ENCODE results near the gene KCNMA1. TPM values are rescaled to one million over a fixed set of nuclear protein-coding genes. Genes with fewer than 3 reads are reported as not detected.

The KCNMA1 gene
- polyA plus RNA-seq, 1 of the 3 experiments (the other 2 are of a cell fraction): 107 TPM

DNA sequence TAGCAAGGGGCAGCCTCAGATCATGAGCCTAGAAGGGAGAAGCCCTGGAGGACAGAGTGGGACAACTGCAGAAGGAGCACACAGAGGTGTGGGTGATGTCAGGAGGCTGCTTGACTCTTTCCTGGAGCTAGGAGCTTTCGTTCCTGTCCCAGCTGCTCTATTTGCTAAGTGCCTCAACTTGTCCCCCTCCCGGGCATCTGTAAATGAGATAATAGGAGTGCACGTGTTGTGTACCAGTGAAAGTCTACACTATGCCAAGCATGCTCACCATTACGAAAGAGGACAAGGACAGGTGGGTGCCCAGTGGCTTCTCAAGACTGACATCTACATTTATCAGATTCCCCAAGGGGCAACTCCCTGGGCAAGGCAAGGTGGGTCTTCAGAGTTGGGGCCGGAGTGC, 162.7 kb downstream of the KCNMA1 start:
- H3K9me3 ChIP-seq: no peaks in the 10 kb centered on the region
- 100% methylated on average over 5 of the region's 5 CpGs for WGBS (ENCODE audit: low lambda C conversion rate)
- H3K27me3 ChIP-seq (ENCODE audit: insufficient read depth): no peaks in the 10 kb centered on the region
- H4K20me1 ChIP-seq (ENCODE audit: insufficient read depth): no peaks in the 10 kb centered on the region
- H3K9me2 ChIP-seq: no peaks in the 10 kb centered on the region
- ChIA-PET CTCF (no interaction called here), POLR2A (no interaction called here)
- H3K9ac ChIP-seq: no peak overlapping the region
- peaks cover 11 to 16% of the 10 kb centered on the region in 2 experiments; a peak in 3 of 4 replicates for H3K4me1 ChIP-seq (ENCODE audit: control insufficient read depth in 1 of 2, insufficient read depth in 2 of 2, low read depth in 1 of 2, low read length in 1 of 2)
- no peak overlapping the region for H3K4me2 ChIP-seq
- peaks cover 0 to 3% of the 10 kb centered on the region in 2 experiments for H3K36me3 ChIP-seq (replicated peaks in 1 of 2; ENCODE audit: control insufficient read depth in 1 of 2, insufficient read depth in 2 of 2, low read length in 1 of 2)
- H3F3A ChIP-seq (replicated peaks; ENCODE audit: insufficient read depth): peaks cover 10% of the 10 kb centered on the region
- TF ChIP-seq EZH2phosphoT487 (IDR thresholded peaks at IDR 0.05; ENCODE audit: borderline replicate concordance, low read depth) (no peak), JUND (IDR thresholded peaks at IDR 0.05) (no peak), CHD2 (IDR thresholded peaks at IDR 0.05; ENCODE audit: low read length, partially characterized antibody) (no peak), POLR2AphosphoS5 (IDR thresholded peaks at IDR 0.05; ENCODE audit: low read depth, low read length) (no peak), RAD21 (IDR thresholded peaks at IDR 0.05; ENCODE audit: low read length) (no peak), FOXM1 (IDR thresholded peaks at IDR 0.05; ENCODE audit: low read depth) (no peak)
- TF ChIP-seq, protein P1, sequence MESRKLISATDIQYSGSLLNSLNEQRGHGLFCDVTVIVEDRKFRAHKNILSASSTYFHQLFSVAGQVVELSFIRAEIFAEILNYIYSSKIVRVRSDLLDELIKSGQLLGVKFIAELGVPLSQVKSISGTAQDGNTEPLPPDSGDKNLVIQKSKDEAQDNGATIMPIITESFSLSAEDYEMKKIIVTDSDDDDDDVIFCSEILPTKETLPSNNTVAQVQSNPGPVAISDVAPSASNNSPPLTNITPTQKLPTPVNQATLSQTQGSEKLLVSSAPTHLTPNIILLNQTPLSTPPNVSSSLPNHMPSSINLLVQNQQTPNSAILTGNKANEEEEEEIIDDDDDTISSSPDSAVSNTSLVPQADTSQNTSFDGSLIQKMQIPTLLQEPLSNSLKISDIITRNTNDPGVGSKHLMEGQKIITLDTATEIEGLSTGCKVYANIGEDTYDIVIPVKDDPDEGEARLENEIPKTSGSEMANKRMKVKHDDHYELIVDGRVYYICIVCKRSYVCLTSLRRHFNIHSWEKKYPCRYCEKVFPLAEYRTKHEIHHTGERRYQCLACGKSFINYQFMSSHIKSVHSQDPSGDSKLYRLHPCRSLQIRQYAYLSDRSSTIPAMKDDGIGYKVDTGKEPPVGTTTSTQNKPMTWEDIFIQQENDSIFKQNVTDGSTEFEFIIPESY (IDR thresholded peaks at IDR 0.05; ENCODE audit: borderline replicate concordance, low read depth): no peak
- no peaks in the 10 kb centered on the region for H3K79me2 ChIP-seq (ENCODE audit: insufficient read depth)
- no peak overlapping the region for H2AFZ ChIP-seq (ENCODE audit: low read depth)
- H3K4me3 ChIP-seq (ENCODE audit: low read depth in 2 of 2, low read length in 1 of 2): no peak overlapping the region
- no peak for DNase-seq
- H3K27ac ChIP-seq (ENCODE audit: low read depth in 2 of 2, low read length in 1 of 2): no peak overlapping the region

DNA sequence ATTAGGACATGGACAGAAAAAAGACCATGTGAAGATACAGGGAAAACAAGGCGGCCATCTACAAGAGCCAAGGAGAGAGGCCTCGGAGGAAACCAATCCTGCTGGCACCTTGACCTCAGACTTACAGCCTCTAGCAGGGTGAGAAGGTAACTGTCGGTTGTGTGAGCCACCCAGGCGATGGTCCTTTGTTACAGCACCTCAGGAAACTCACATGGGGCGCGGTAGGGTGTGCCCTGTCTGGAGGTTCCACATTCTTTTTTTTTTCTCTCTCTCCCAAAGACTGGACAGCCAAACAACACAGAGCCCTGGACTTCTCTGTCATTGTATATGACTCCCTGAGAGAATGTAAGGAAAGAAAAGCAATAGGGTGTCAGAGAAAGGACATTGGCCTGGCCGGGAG, 163.2 kb downstream of the KCNMA1 start:
- Histone ChIP-seq H3K27me3 (ENCODE audit: insufficient read depth) (no peaks in the 10 kb centered on the region), H3K27ac (ENCODE audit: low read depth in 2 of 2, low read length in 1 of 2) (no peak overlapping the region), H3K4me1 (ENCODE audit: control insufficient read depth in 1 of 2, insufficient read depth in 2 of 2, low read depth in 1 of 2, low read length in 1 of 2) (peaks cover 10 to 11% of the 10 kb centered on the region in 2 experiments; a peak in 3 of 4 replicates), H3K4me3 (ENCODE audit: low read depth in 2 of 2, low read length in 1 of 2) (no peak overlapping the region), H3K4me2 (no peak overlapping the region), H3K79me2 (ENCODE audit: insufficient read depth) (no peaks in the 10 kb centered on the region), H3K9ac (no peak overlapping the region), H3F3A (replicated peaks; ENCODE audit: insufficient read depth) (peaks cover 7% of the 10 kb centered on the region), H3K9me3 (no peaks in the 10 kb centered on the region), H4K20me1 (ENCODE audit: insufficient read depth) (no peaks in the 10 kb centered on the region), H3K36me3 (replicated peaks in 1 of 2; ENCODE audit: control insufficient read depth in 1 of 2, insufficient read depth in 2 of 2, low read length in 1 of 2) (peaks cover 0 to 3% of the 10 kb centered on the region in 2 experiments), H3K9me2 (no peaks in the 10 kb centered on the region), H2AFZ (ENCODE audit: low read depth) (no peak overlapping the region)
- 95% methylated on average over 5 of the region's 7 CpGs for WGBS (ENCODE audit: low lambda C conversion rate)
- TF ChIP-seq, protein P2, sequence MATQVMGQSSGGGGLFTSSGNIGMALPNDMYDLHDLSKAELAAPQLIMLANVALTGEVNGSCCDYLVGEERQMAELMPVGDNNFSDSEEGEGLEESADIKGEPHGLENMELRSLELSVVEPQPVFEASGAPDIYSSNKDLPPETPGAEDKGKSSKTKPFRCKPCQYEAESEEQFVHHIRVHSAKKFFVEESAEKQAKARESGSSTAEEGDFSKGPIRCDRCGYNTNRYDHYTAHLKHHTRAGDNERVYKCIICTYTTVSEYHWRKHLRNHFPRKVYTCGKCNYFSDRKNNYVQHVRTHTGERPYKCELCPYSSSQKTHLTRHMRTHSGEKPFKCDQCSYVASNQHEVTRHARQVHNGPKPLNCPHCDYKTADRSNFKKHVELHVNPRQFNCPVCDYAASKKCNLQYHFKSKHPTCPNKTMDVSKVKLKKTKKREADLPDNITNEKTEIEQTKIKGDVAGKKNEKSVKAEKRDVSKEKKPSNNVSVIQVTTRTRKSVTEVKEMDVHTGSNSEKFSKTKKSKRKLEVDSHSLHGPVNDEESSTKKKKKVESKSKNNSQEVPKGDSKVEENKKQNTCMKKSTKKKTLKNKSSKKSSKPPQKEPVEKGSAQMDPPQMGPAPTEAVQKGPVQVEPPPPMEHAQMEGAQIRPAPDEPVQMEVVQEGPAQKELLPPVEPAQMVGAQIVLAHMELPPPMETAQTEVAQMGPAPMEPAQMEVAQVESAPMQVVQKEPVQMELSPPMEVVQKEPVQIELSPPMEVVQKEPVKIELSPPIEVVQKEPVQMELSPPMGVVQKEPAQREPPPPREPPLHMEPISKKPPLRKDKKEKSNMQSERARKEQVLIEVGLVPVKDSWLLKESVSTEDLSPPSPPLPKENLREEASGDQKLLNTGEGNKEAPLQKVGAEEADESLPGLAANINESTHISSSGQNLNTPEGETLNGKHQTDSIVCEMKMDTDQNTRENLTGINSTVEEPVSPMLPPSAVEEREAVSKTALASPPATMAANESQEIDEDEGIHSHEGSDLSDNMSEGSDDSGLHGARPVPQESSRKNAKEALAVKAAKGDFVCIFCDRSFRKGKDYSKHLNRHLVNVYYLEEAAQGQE (IDR thresholded peaks at IDR 0.05; ENCODE audit: low read depth, low read length): no peak
- no peak for TF ChIP-seq FOSL2 (IDR thresholded peaks at IDR 0.05; ENCODE audit: borderline replicate concordance, low read depth)
- TF ChIP-seq FOXM1 (IDR thresholded peaks at IDR 0.05; ENCODE audit: low read depth): no peak
- TF ChIP-seq POLR2AphosphoS5 (IDR thresholded peaks at IDR 0.05; ENCODE audit: low read depth, low read length): no peak
- TF ChIP-seq, protein P3, sequence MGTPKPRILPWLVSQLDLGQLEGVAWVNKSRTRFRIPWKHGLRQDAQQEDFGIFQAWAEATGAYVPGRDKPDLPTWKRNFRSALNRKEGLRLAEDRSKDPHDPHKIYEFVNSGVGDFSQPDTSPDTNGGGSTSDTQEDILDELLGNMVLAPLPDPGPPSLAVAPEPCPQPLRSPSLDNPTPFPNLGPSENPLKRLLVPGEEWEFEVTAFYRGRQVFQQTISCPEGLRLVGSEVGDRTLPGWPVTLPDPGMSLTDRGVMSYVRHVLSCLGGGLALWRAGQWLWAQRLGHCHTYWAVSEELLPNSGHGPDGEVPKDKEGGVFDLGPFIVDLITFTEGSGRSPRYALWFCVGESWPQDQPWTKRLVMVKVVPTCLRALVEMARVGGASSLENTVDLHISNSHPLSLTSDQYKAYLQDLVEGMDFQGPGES (IDR thresholded peaks at IDR 0.05; ENCODE audit: low read depth, low read length): no peak
- TF ChIP-seq, protein P4, sequence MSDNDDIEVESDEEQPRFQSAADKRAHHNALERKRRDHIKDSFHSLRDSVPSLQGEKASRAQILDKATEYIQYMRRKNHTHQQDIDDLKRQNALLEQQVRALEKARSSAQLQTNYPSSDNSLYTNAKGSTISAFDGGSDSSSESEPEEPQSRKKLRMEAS (IDR thresholded peaks at IDR 0.05; ENCODE audit: low read depth): no peak
- no peak for TF ChIP-seq GABPA (IDR thresholded peaks at IDR 0.05; ENCODE audit: low read depth)
- TF ChIP-seq YY1 (IDR thresholded peaks at IDR 0.05; ENCODE audit: low read depth): no peak
- no peak for TF ChIP-seq MEF2A (IDR thresholded peaks at IDR 0.05; ENCODE audit: borderline replicate concordance, low read depth)
- TF ChIP-seq ELF1 (IDR thresholded peaks at IDR 0.05): no peak
- no peak for TF ChIP-seq RXRA (IDR thresholded peaks at IDR 0.05; ENCODE audit: borderline replicate concordance, low read depth)
- TF ChIP-seq RCOR1 (IDR thresholded peaks at IDR 0.05; ENCODE audit: low read length): no peak
- TF ChIP-seq CHD2 (IDR thresholded peaks at IDR 0.05; ENCODE audit: low read length, partially characterized antibody): no peak
- ChIA-PET POLR2A (no interaction called here), CTCF (no interaction called here)
- no peak for DNase-seq

Data from SK-N-SH (cell line).